ENCODE measurements around the gene DENND2C. TPM values are rescaled to one million over a fixed set of nuclear protein-coding genes. Genes with fewer than 3 reads are reported as not detected.

Gene DENND2C
- total and polyA plus RNA-seq, 10 donors = 0.28 to 3.1 (median 1.6) TPM

DNA sequence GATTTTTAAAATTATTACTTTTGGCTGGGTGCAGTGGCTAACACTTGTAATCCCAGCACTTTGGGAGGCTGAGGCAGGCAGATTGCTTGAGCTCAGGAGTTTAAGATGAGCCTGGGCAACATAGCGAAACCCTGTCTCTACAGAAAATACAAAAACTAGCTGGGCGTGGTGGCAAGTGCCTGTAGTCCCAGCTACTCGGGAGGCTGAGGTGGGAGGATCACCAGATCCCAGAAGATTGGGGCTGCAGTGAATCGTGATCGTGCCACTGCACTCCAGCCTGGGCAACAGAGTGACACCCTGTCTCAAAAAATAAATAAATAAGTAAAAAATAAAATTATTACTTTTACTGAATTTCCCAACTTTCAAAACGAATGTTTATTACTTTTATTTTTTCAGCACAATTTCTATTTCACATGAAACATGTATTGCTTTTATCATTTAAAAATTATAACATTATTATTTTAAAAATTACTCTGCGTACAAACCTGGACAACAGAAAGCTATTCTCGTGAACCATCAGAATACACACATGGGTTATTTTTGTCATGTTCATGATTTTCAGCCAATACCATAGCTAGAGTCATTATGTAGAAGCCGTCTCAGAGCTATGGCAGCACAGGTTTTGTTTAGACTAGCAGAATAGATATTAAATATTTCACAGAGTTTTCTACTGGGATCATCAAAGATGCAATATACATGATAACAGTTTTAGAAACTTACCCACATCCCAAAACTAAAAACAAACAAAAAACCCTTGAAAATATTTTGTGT is 24.9 kb upstream of the DENND2C start:
- no peak for DNase-seq
- Histone ChIP-seq H3K4me3 (no peak overlapping the region), H3K9me3 (no peaks in the 10 kb centered on the region), H3K27ac (no peak overlapping the region), H3K36me3 (no peaks in the 10 kb centered on the region), H3K4me1 (no peaks in the 10 kb centered on the region), H3K27me3 (replicated peaks in 1 of 7) (no peaks in the 10 kb centered on the region)
- TF ChIP-seq POLR2AphosphoS5 (IDR thresholded peaks at IDR 0.05) (no peak), POLR2A (IDR thresholded peaks at IDR 0.05) (no peak)
- TF ChIP-seq, protein P1, sequence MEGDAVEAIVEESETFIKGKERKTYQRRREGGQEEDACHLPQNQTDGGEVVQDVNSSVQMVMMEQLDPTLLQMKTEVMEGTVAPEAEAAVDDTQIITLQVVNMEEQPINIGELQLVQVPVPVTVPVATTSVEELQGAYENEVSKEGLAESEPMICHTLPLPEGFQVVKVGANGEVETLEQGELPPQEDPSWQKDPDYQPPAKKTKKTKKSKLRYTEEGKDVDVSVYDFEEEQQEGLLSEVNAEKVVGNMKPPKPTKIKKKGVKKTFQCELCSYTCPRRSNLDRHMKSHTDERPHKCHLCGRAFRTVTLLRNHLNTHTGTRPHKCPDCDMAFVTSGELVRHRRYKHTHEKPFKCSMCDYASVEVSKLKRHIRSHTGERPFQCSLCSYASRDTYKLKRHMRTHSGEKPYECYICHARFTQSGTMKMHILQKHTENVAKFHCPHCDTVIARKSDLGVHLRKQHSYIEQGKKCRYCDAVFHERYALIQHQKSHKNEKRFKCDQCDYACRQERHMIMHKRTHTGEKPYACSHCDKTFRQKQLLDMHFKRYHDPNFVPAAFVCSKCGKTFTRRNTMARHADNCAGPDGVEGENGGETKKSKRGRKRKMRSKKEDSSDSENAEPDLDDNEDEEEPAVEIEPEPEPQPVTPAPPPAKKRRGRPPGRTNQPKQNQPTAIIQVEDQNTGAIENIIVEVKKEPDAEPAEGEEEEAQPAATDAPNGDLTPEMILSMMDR (IDR thresholded peaks at IDR 0.05 in 8 of 11, conservative IDR thresholded peaks at IDR 0.05 in 3 of 11) = no peak
- intact Hi-C loops (cut with DNase I; ENCODE audit: low total_unique reads) = no loop called here
- 84 to 93% (median 89%) methylated on average over 9 of the region's 9 CpGs for WGBS, 5 donors

- no peak for DNase-seq
- peaks cover 0 to 7% (median 0%) of the 10 kb centered on the region in 7 donors for H3K27me3 ChIP-seq (replicated peaks in 1 of 7)
- no peak overlapping the region for H3K27ac ChIP-seq
- no peaks in the 10 kb centered on the region for H3K36me3 ChIP-seq
- H3K4me1 ChIP-seq = no peaks in the 10 kb centered on the region
- H3K9me3 ChIP-seq = no peaks in the 10 kb centered on the region
- no peak overlapping the region for H3K4me3 ChIP-seq
- no peak for TF ChIP-seq POLR2A (IDR thresholded peaks at IDR 0.05)
- TF ChIP-seq POLR2AphosphoS5 (IDR thresholded peaks at IDR 0.05) = no peak
- TF ChIP-seq, protein P1 (IDR thresholded peaks at IDR 0.05 in 8 of 11, conservative IDR thresholded peaks at IDR 0.05 in 3 of 11) = no peak
- 91 to 97% (median 95%) methylated on average over 3 of the region's 3 CpGs for WGBS, 5 donors
- intact Hi-C loops (cut with DNase I; ENCODE audit: low total_unique reads) = no loop called here
Observed at GRCh38 chr1:114692947-114693346, 23.1 kb upstream of the DENND2C start.

DNA sequence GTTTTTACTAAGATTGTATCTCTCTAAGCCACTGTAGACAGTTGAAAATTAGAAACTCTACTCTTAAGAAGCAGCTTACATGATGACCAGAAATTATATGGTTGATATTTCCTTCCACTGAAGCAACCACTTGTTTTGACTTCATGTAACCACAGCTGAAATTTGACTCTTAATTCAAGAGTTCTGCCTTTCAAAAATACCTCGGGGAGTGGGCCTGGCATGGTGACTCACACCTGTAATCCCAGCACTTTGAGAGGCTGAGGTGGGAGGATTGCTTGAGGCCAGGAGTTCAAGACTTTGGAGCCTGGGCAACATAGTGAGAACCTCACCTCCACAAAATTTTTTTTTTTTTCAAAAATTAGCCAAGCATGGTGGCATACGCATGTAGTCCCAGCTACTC is 21.2 kb upstream of the DENND2C start:
- 68 to 88% (median 80%) methylated on average over 2 of the region's 2 CpGs for WGBS, 5 donors
- H3K4me1 ChIP-seq = no peaks in the 10 kb centered on the region
- no peak for DNase-seq
- no peak overlapping the region for H3K27ac ChIP-seq
- H3K27me3 ChIP-seq (replicated peaks in 1 of 7) = peaks cover 0 to 19% (median 0%) of the 10 kb centered on the region in 7 donors
- H3K36me3 ChIP-seq = no peaks in the 10 kb centered on the region
- H3K4me3 ChIP-seq = no peak overlapping the region
- no peaks in the 10 kb centered on the region for H3K9me3 ChIP-seq
- intact Hi-C loops (cut with DNase I; ENCODE audit: low total_unique reads) = no loop called here
- TF ChIP-seq POLR2A (IDR thresholded peaks at IDR 0.05) = no peak
- TF ChIP-seq POLR2AphosphoS5 (IDR thresholded peaks at IDR 0.05) = no peak

- no peaks in the 10 kb centered on the region for H3K9me3 ChIP-seq
- TF ChIP-seq, protein P1 (IDR thresholded peaks at IDR 0.05 in 8 of 11, conservative IDR thresholded peaks at IDR 0.05 in 3 of 11) = no peak
- no peak for TF ChIP-seq POLR2A (IDR thresholded peaks at IDR 0.05)
- TF ChIP-seq POLR2AphosphoS5 (IDR thresholded peaks at IDR 0.05) = no peak
- WGBS, 5 donors = 73 to 85% (median 76%) methylated on average over 1 of the region's 1 CpG
- intact Hi-C loops (cut with DNase I; ENCODE audit: low total_unique reads) = no loop called here
- no peak for DNase-seq
- no peaks in the 10 kb centered on the region for H3K36me3 ChIP-seq
- no peaks in the 10 kb centered on the region for H3K4me1 ChIP-seq
- peaks cover 0 to 19% (median 0%) of the 10 kb centered on the region in 7 donors for H3K27me3 ChIP-seq (replicated peaks in 1 of 7)
- no peak overlapping the region for H3K27ac ChIP-seq
- H3K4me3 ChIP-seq = no peak overlapping the region
Observed at GRCh38 chr1:114690148-114690547, 20.3 kb upstream of the DENND2C start.

Data from spleen (tissue), 11 donors.